Heart right ventricle (tissue), 16 donors: ENCODE data around the gene FREM2. TPM values are rescaled to one million over a fixed set of nuclear protein-coding genes. Genes with fewer than 3 reads are reported as not detected.

ENCODE experiments used
- ATAC-seq, 8 donors: fragments of 200-7000 bp; cut with Tn5 transposase; one replicate each; pipeline ENCODE4 v1.9.1; 2020; ENCODE audit warnings: mild to moderate bottlenecking in 8 of 8, moderate library complexity in 8 of 8, moderate number of reproducible peaks in 1 of 8
- DNase-seq, 2 donors: peaks; one replicate each; pipeline ENCODE4 v3.0.0-alpha.2; 2020
- H3K27ac ChIP-seq, 10 donors: fragments of 200-600 bp; sonication (generic) in 2 of 10; one replicate each; pipeline versions ENCODE4 v1.5.0 to v1.8.0; 2020 to 2022; ENCODE audit warnings: mild to moderate bottlenecking in 3 of 10
- H3K27me3 ChIP-seq, 7 donors: fragments of 200-600 bp; one replicate each; pipeline ENCODE4 v1.8.0; 2021 to 2022; ENCODE audit warnings: mild to moderate bottlenecking in 2 of 7
- H3K36me3 ChIP-seq, 9 donors: fragments of 200-600 bp; sonication (generic) in 1 of 9; one replicate each; pipeline versions ENCODE4 v1.5.0 to v1.8.0; 2020 to 2022; ENCODE audit warnings: mild to moderate bottlenecking in 2 of 9
- H3K4me1 ChIP-seq, 9 donors: fragments of 200-600 bp; sonication (generic) in 1 of 9; one replicate each; pipeline versions ENCODE4 v1.5.0 to v1.8.0; 2020 to 2022; ENCODE audit warnings: mild to moderate bottlenecking in 4 of 9
- H3K4me3 ChIP-seq, 10 donors: fragments of 200-600 bp; sonication (generic) in 2 of 10; one replicate each; pipeline versions ENCODE4 v1.5.0 to v1.8.0; 2020 to 2022; ENCODE audit warnings: mild to moderate bottlenecking in 7 of 10, moderate library complexity in 2 of 10
- H3K9me3 ChIP-seq, 11 donors: fragments of 200-600 bp in 10 of 11; sonication (generic) in 2 of 11; one replicate each; pipeline versions ENCODE4 v1.5.0 to v1.8.0; 2013 to 2022; ENCODE audit warnings: mild to moderate bottlenecking in 2 of 11, control low read depth in 1 of 11, moderate library complexity in 1 of 11
- WGBS, 2 donors: extraction: QIAGEN DNeasy Blood & Tissue Kit; methylation state at CpG; one replicate each; pipeline ENCODE4 v1.1.7; 2013; ENCODE audit warnings: inconsistent platforms in 1 of 2; 5-methylcytosine and 5-hydroxymethylcytosine counted together
- intact Hi-C, 10 donors: fragments of 100-400 bp; cut with DNase I; formaldehyde crosslinking; loops; one replicate each; pipeline versions ENCODE4 v1.11.1 to v1.14.2; 2022
- polyA plus RNA-seq, 2 donors: library from polyadenylated mRNA; stranded (reverse); fragments of 200-250 nt; gene quantifications; one replicate each; pipeline ENCODE4 v1.2.3, GENCODE V29; 2013
- total RNA-seq, 10 donors: library from RNA; stranded (reverse); fragmentation: NEBNext Ultra II Directional in 3 of 10; extraction: Animal tissue kit (Norgen Biotek cat#: 25700) in 3 of 10; gene quantifications; one replicate each; pipeline versions ENCODE4 v1.2.1 to v1.2.4, GENCODE V29; 2021 to 2023
- TF ChIP-seq, protein P1 (sequence below), 9 donors: fragments of 200-600 bp; sonication (generic) in 2 of 9; IDR thresholded peaks; one replicate each; pipeline versions ENCODE4 v1.5.0 to v1.8.0; 2021 to 2022; ENCODE audit warnings: antibody characterized with exemption in 9 of 9, mild to moderate bottlenecking in 5 of 9, moderate library complexity in 1 of 9
- donor health status: Arrhythmogenic right ventricular cardiomyopathy.
- donor health status: ischemic (EF 13 %, LVEDD 7.1; RV severe dilation, severe dysfunction).
- donor health status: healthy with polysubstance abuse.
- donor health status: DM: no; HTN: yes; CAD: no.
- donor health status: DM: no; HTN: no; CAD: no.
- donor health status: ischemic (EF 25% LVEDD 6.9; RV normal size, moderate dysfunction).
- donor health status: ischemic (EF 25% LVEDD 5.7; RV mildly dilated, moderate dysfunction).
- donor health status: healthy.
- donor health status: DM: yes; HTN: yes; CAD: no.
- donor health status: Ischemic cardiomyopathy.
- donor health status: ischemic (EF 35%, LVEDD 5.7; RV mildly dilated, moderate dysfunction).
- donor health status: nonischemic (EF 11% LVEDD 7.7; RV severe dilation, severe dysfunction).
- donor health status: DM: yes; HTN: yes; CAD: no.
- donor health status: PGD.
- donor health status: ischemic (EF 29% LVEDD 5.4; RV normal size, mild dysfunction).
- donor health status: nonischemic (EF 23%, LVEDD 6.1; RV moderate dilation, normal function).

FREM2 gene
- total and polyA plus RNA-seq, 12 donors = 0.01 to 0.46 (median 0.13) TPM; not detected in 1

DNA sequence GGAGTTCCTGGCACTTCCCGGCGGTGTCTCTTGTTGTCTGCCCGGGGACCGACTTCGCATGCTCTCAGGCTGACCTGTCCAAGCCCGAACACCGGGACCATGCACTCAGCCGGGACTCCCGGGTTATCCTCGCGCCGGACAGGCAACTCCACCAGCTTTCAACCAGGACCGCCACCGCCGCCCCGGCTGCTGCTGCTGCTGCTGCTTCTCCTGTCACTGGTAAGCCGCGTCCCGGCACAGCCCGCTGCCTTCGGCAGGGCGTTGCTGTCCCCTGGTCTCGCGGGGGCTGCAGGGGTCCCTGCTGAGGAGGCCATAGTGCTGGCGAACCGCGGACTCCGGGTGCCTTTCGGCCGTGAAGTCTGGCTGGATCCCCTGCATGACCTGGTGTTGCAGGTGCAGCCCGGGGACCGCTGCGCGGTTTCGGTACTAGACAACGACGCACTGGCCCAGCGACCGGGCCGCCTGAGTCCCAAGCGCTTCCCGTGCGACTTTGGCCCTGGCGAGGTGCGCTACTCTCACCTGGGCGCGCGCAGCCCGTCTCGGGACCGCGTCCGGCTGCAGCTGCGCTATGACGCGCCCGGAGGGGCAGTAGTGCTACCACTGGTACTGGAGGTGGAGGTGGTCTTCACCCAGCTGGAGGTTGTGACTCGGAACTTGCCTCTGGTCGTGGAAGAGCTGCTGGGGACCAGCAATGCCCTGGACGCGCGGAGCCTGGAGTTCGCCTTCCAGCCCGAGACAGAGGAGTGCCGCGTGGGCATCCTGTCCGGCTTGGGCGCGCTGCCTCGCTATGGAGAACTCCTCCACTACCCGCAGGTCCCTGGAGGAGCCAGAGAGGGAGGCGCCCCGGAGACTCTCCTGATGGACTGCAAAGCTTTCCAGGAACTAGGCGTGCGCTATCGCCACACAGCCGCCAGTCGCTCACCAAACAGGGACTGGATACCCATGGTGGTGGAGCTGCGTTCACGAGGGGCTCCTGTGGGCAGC lies 661 bp downstream of the FREM2 start:
- no peak overlapping the region for H3K27ac ChIP-seq
- intact Hi-C loops = loop anchor here in 7 of 10 donors (5.0 to 10.0 kb wide), 5 partner anchors 75 to 227 kb away; no protein-coding TSS in a partner anchor
- H3K4me3 ChIP-seq = peak overlapping the region; percentile 11 to 50 (median 43)
- ATAC-seq (peak in 4 of 8 donors; percentile 17 to 55 (median 26)), DNase-seq (no peak)
- H3K27me3 ChIP-seq = peaks cover 0 to 61% (median 50%) of the 10 kb centered on the region in 7 donors
- no peaks in the 10 kb centered on the region for H3K9me3 ChIP-seq
- WGBS, 2 donors = 2% methylated on average over 77 to 80 of the region's 80 CpGs
- TF ChIP-seq, protein P1, sequence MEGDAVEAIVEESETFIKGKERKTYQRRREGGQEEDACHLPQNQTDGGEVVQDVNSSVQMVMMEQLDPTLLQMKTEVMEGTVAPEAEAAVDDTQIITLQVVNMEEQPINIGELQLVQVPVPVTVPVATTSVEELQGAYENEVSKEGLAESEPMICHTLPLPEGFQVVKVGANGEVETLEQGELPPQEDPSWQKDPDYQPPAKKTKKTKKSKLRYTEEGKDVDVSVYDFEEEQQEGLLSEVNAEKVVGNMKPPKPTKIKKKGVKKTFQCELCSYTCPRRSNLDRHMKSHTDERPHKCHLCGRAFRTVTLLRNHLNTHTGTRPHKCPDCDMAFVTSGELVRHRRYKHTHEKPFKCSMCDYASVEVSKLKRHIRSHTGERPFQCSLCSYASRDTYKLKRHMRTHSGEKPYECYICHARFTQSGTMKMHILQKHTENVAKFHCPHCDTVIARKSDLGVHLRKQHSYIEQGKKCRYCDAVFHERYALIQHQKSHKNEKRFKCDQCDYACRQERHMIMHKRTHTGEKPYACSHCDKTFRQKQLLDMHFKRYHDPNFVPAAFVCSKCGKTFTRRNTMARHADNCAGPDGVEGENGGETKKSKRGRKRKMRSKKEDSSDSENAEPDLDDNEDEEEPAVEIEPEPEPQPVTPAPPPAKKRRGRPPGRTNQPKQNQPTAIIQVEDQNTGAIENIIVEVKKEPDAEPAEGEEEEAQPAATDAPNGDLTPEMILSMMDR (IDR thresholded peaks at IDR 0.05) = no peak
- H3K4me1 ChIP-seq = peaks cover 0 to 16% (median 10%) of the 10 kb centered on the region in 9 donors
- H3K36me3 ChIP-seq = no peaks in the 10 kb centered on the region

DNA sequence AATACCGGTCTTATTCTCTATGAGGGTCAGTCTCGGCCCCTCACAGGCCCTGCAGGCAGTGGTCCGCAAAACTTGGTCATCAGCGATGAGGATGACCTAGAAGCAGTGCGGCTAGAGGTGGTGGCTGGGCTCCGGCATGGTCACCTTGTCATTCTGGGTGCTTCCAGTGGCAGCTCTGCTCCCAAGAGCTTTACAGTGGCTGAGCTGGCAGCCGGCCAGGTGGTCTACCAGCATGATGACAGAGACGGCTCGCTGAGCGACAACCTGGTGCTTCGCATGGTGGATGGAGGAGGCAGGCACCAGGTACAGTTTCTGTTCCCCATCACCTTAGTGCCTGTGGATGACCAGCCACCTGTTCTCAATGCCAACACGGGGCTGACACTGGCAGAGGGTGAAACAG lies 1.8 kb downstream of the FREM2 start:
- H3K4me1 ChIP-seq = peaks cover 0 to 16% (median 11%) of the 10 kb centered on the region in 9 donors
- DNase-seq = no peak

DNA sequence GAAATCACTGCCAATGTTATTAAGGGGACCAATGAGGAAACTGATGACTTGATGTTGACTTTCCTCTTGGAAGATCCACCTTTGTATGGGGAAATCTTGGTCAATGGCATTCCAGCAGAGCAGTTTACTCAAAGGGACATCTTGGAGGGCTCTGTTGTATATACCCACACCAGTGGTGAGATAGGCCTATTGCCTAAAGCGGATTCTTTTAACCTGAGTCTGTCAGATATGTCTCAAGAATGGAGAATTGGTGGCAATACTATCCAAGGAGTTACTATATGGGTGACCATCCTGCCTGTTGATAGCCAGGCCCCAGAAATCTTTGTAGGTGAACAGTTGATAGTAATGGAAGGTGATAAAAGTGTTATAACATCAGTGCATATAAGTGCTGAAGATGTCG lies 3.4 kb downstream of the FREM2 start:
- 94 to 97% methylated on average over 2 of the region's 2 CpGs for WGBS, 2 donors
- Histone ChIP-seq H3K9me3 (no peaks in the 10 kb centered on the region), H3K4me3 (no peak overlapping the region), H3K36me3 (no peaks in the 10 kb centered on the region), H3K27me3 (peaks cover 0 to 42% (median 34%) of the 10 kb centered on the region in 7 donors), H3K4me1 (peaks cover 0 to 16% (median 11%) of the 10 kb centered on the region in 9 donors), H3K27ac (no peak overlapping the region)
- intact Hi-C loops = no loop called here
- DNase-seq = no peak
- TF ChIP-seq, protein P1 (IDR thresholded peaks at IDR 0.05) = no peak
- ATAC-seq = no peak

More for the DNA sequence above, 1.8 kb downstream of the FREM2 start:
- WGBS, 2 donors = 86 to 87% methylated on average over 12 of the region's 12 CpGs
- Histone ChIP-seq H3K9me3 (no peaks in the 10 kb centered on the region), H3K27me3 (peaks cover 0 to 58% (median 45%) of the 10 kb centered on the region in 7 donors), H3K36me3 (no peaks in the 10 kb centered on the region), H3K27ac (no peak overlapping the region), H3K4me3 (no peak overlapping the region)
- TF ChIP-seq, protein P1 (IDR thresholded peaks at IDR 0.05) = no peak
- intact Hi-C loops = loop anchor here in 7 of 10 donors (5.0 to 10.0 kb wide), 5 partner anchors 74 to 226 kb away; no protein-coding TSS in a partner anchor
- no peak for ATAC-seq

DNA sequence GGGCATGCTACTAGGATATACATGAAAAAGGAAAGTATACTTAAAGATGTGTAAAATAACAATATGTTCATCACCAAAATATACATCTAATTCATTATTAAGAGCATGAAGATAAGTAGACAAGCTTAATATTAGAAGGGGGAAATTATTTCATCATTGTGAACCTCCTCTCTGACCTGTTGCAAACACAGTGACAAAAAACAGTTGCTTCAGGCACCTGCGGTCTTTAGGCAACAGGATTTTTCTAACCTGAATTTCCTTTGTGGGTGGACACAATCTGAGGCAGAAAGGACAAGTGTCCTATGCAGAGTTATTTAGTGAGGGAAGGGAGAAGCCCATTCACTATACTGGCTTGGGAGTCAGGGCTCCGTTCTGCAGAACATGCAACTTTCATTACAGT lies 6.3 kb downstream of the FREM2 start:
- intact Hi-C loops = no loop called here
- no peak overlapping the region for H3K4me3 ChIP-seq

More for the DNA sequence above, 6.3 kb downstream of the FREM2 start:
- no peaks in the 10 kb centered on the region for H3K36me3 ChIP-seq
- TF ChIP-seq, protein P1 (IDR thresholded peaks at IDR 0.05) = no peak
- DNase-seq (no peak), ATAC-seq (no peak)
- H3K9me3 ChIP-seq = no peaks in the 10 kb centered on the region
- H3K27me3 ChIP-seq = peaks cover 0 to 13% (median 7%) of the 10 kb centered on the region in 7 donors
- WGBS, 2 donors = 61 to 66% methylated on average over 2 of the region's 2 CpGs
- peaks cover 0 to 4% (median 0%) of the 10 kb centered on the region in 9 donors for H3K4me1 ChIP-seq
- no peak overlapping the region for H3K27ac ChIP-seq
